GM12878 (cell line): ENCODE measurements around the gene CWC27. TPM values are rescaled to one million over a fixed set of nuclear protein-coding genes. Genes with fewer than 3 reads are reported as not detected.

ENCODE experiments used
- ATAC-seq: fragments of 200-7000 bp; cut with Tn5 transposase; 3 replicates; pipeline ENCODE4 v1.9.1; 2020; ENCODE audit warnings: mild to moderate bottlenecking, moderate library complexity
- BruUV-seq: library from RNA; stranded (reverse); fragments of 400-500 nt; replicated peaks from 2 replicates; lab custom pipeline; 2021; lab: Mats Ljungman, UMichigan
- CTCF ChIA-PET: fragments of 300-600 bp; sonication (Branson Sonifier 250); formaldehyde crosslinking; extraction: SDS; loops from one replicate; lab custom pipeline; 2021; ENCODE audit warnings: inconsistent platforms; lab: Yijun Ruan, JAX
- POLR2A ChIA-PET: fragments of 350-600 bp; formaldehyde crosslinking; extraction: SDS; loops from one replicate; lab custom pipeline; 2021; ENCODE audit warnings: inconsistent platforms; lab: Charles Lee
- RAD21 ChIA-PET: fragments of 300-600 bp; sonication (Branson Sonifier 250); formaldehyde crosslinking; loops from one replicate; lab custom pipeline; 2023; ENCODE audit warnings: antibody characterized with exemption; ENCODE audit not compliant: unreplicated experiment; lab: Charles Lee
- SMC1A ChIA-PET: fragments of 300-600 bp; sonication (Branson Sonifier 250); formaldehyde crosslinking; loops from one replicate; lab custom pipeline; 2023; ENCODE audit not compliant: unreplicated experiment, uncharacterized antibody; lab: Charles Lee
- DNase-seq: peaks from one replicate; pipeline ENCODE4 v3.0.0-alpha.2; 2011; ENCODE audit warnings: low read depth, low spot score
- FAIRE-seq: peaks from 3 replicates; lab custom pipeline; 2011; peaks lifted over from hg19 to GRCh38; lab: Jason Lieb, UNC
- H2AFZ ChIP-seq: 2 replicates; pipeline ENCODE4 v1.6.0; 2011; ENCODE audit warnings: low read depth, low read length, control low read depth; ENCODE audit not compliant: control insufficient read depth
- H3K27ac ChIP-seq: 2 replicates; pipeline ENCODE4 v1.5.1; 2011; ENCODE audit warnings: control low read depth; ENCODE audit not compliant: control insufficient read depth, insufficient read depth
- H3K27me3 ChIP-seq, 2 experiments: replicated peaks in 1 of 2; 2 replicates each; pipeline versions ENCODE4 v1.6.0 to v1.6.1; 2011; ENCODE audit warnings: low read length in 1 of 2; ENCODE audit not compliant: control insufficient read depth in 2 of 2, insufficient read depth in 2 of 2
- H3K36me3 ChIP-seq, 2 experiments: 2 replicates each; pipeline ENCODE4 v1.5.1; 2011; ENCODE audit warnings: low read length in 1 of 2; ENCODE audit not compliant: control insufficient read depth in 2 of 2, insufficient read depth in 2 of 2
- H3K4me1 ChIP-seq: 2 replicates; pipeline ENCODE4 v1.6.1; 2011; ENCODE audit warnings: mild to moderate bottlenecking, low read length, moderate library complexity, mixed read lengths; ENCODE audit not compliant: control insufficient read depth, insufficient read depth
- H3K4me2 ChIP-seq: 2 replicates; pipeline ENCODE4 v1.6.0; 2011; ENCODE audit warnings: control low read depth; ENCODE audit not compliant: control insufficient read depth, insufficient read depth
- H3K4me3 ChIP-seq: fragments of 200-600 bp; sonication (generic); 2 replicates; pipeline ENCODE4 v1.5.1; 2016
- H3K79me2 ChIP-seq: 2 replicates; pipeline ENCODE4 v1.6.0; 2011; ENCODE audit warnings: low read length; ENCODE audit not compliant: control insufficient read depth, insufficient read depth
- H3K9ac ChIP-seq: 2 replicates; pipeline ENCODE4 v1.8.0; 2011; ENCODE audit warnings: low read length, control low read depth, mixed read lengths; ENCODE audit not compliant: control insufficient read depth, insufficient read depth
- H3K9me3 ChIP-seq: replicated peaks from 3 replicates; pipeline ENCODE4 v1.5.1; 2011; ENCODE audit warnings: mild to moderate bottlenecking, low read length; ENCODE audit not compliant: control insufficient read depth, insufficient read depth
- H4K20me1 ChIP-seq: 2 replicates; pipeline ENCODE4 v1.6.0; 2011; ENCODE audit not compliant: control insufficient read depth, insufficient read depth
- CTCF ChIP-seq, 3 experiments: IDR thresholded peaks in 2 of 3; conservative IDR thresholded peaks in 1 of 3; 2 replicates each; pipeline ENCODE4 v1.5.1; 2011; ENCODE audit warnings: low read depth in 3 of 3, low read length in 3 of 3, mild to moderate bottlenecking in 3 of 3, control low read depth in 2 of 3, moderate library complexity in 2 of 3, inconsistent platforms in 1 of 3, mixed read lengths in 1 of 3; ENCODE audit not compliant: control insufficient read depth in 2 of 3, insufficient read depth in 1 of 3; ENCODE audit errors: extremely low read depth in 1 of 3
- MAX ChIP-seq: IDR thresholded peaks from 2 replicates; pipeline ENCODE4 v1.6.1; 2012; ENCODE audit warnings: low read depth, low read length, improper control_type of control experiment
- RUNX3 ChIP-seq: IDR thresholded peaks from 2 replicates; pipeline ENCODE4 v1.6.1; 2012; ENCODE audit warnings: low read length, inconsistent platforms
- SPI1 ChIP-seq: IDR thresholded peaks from 2 replicates; pipeline ENCODE4 v1.6.1; 2011; ENCODE audit warnings: low read depth, mild to moderate bottlenecking, low read length, moderate library complexity, borderline replicate concordance; ENCODE audit not compliant: insufficient read depth
- SUZ12 ChIP-seq: fragments of 200-600 bp; sonication (generic); IDR thresholded peaks from one replicate; pipeline ENCODE4 v1.6.1; 2018; ENCODE audit warnings: antibody characterized with exemption, mild to moderate bottlenecking; ENCODE audit not compliant: unreplicated experiment
- WGBS: methylation state at CpG from one replicate; pipeline ENCODE4 v1.1.6; 2016; ENCODE audit warnings: low lambda C conversion rate; ENCODE audit not compliant: insufficient replicate concordance, insufficient coverage; ENCODE audit errors: missing lambda C conversion rate; 5-methylcytosine and 5-hydroxymethylcytosine counted together
- in situ Hi-C: fragments of 300-500 bp; cut with MboI; formaldehyde crosslinking; loops from 9 replicates; pipeline ENCODE4 v1.14.3; 2018; ENCODE audit warnings: mixed read lengths
- intact Hi-C: fragments of 100-400 bp; cut with micrococcal nuclease; formaldehyde crosslinking; loops from one replicate; pipeline ENCODE4 v1.14.2; 2022; ENCODE audit not compliant: unreplicated experiment
- polyA plus RNA-seq, 11 experiments: library from polyadenylated mRNA; depleted of rRNA in 4 of 11; unstranded in 6 of 11; stranded (reverse) in 5 of 11; fragments of >200 nt; fragmentation: Nextera tagmentation in 4 of 11; fragmentation: Illumina TruSeq in 1 of 11; extraction: Ambion mirVana in 4 of 11; extraction: Trizol in 1 of 11; gene quantifications; 1 replicate in 1 of 11; 2 replicates in 10 of 11; pipeline versions ENCODE4 v1.2.1 to v1.2.3, GENCODE V29; 2011 to 2016; ENCODE audit warnings: inconsistent platforms in 2 of 11, missing spikeins in 2 of 11, low read depth in 1 of 11
- total RNA-seq, 4 experiments: library from RNA; depleted of rRNA in 3 of 4; stranded (reverse); fragments of >200 nt in 3 of 4; fragmentation: Illumina TruSeq in 1 of 4; extraction: Trizol in 1 of 4; gene quantifications; 2 replicates each; pipeline versions ENCODE4 v1.2.1 to v1.2.3, GENCODE V29; 2013 to 2021

CWC27 gene
- total and polyA plus RNA-seq, 10 of the 15 experiments (the other 5 are each of a cell fraction or from before 2014, with no cell fraction given): 21.7 to 61.9 (median 47.0) TPM

GRCh38 chr5:64952951-64953673 is 184.4 kb downstream of the CWC27 start (continued):
- no peak for TF ChIP-seq CTCF (IDR thresholded peaks at IDR 0.05 in 2 of 3, conservative IDR thresholded peaks at IDR 0.05 in 1 of 3; ENCODE audit: control insufficient read depth in 2 of 3, extremely low read depth in 1 of 3, insufficient read depth in 1 of 3, low read depth in 3 of 3, low read length in 3 of 3)
- TF ChIP-seq SUZ12: no peak
- TF ChIP-seq SPI1: no peak

GRCh38 chr5:64954518-64954917 is 185.8 kb downstream of the CWC27 start:
- Histone ChIP-seq H3K4me2 (no peak overlapping the region), H3K27me3 (no peaks in the 10 kb centered on the region), H4K20me1 (no peaks in the 10 kb centered on the region), H3K4me3 (no peak overlapping the region), H2AFZ (no peak overlapping the region), H3K36me3 (no peaks in the 10 kb centered on the region), H3K27ac (no peak overlapping the region), H3K9ac (no peak overlapping the region), H3K9me3 (no peaks in the 10 kb centered on the region; the same call in 2 of the 3 replicates), H3K79me2 (no peaks in the 10 kb centered on the region), H3K4me1 (no peaks in the 10 kb centered on the region)
- ChIA-PET POLR2A (no interaction called here), RAD21 (no interaction called here), CTCF (interaction anchor here (0.9 to 7.8 kb wide), 2 partner anchors 12 to 529 kb away, joined by 4 to 123 read pairs; partner anchors contain the start of gene ADAMTS6), SMC1A (interaction anchor here (0.8 kb wide), 1 partner anchor 529 kb away, joined by 3 read pairs; no protein-coding TSS in a partner anchor)
- intact Hi-C loops: loop anchor here (10.0 kb wide), 1 partner anchor 320 kb away; no protein-coding TSS in a partner anchor
- FAIRE-seq (no peak), ATAC-seq (no peak), DNase-seq (no peak)
- 100% methylated on average over 1 of the region's 1 CpG for WGBS
- no TSS peak for BruUV-seq
- in situ Hi-C loops: no loop called here
- peak; percentile 29; the same call in 1 of the 2 replicates for TF ChIP-seq RUNX3
- no peak for TF ChIP-seq MAX
